Gastrocnemius medialis (tissue), 4 donors: ENCODE data around the gene PKHD1. TPM values are rescaled to one million over a fixed set of nuclear protein-coding genes. Genes with fewer than 3 reads are reported as not detected.

ENCODE experiments used
- ATAC-seq, 2 donors: fragments of 150-250 bp; one replicate each; pipeline ENCODE4 v1.9.1; 2016
- DNase-seq, 2 donors: peaks; one replicate each; pipeline ENCODE4 v3.0.0-alpha.2; 2019
- H3K27ac ChIP-seq, 4 donors: fragments of 200-600 bp; sonication (generic); 1 replicate in 1 of 4; 2 replicates in 3 of 4; pipeline ENCODE4 v1.5.1; 2016 to 2018; ENCODE audit warnings: mild to moderate bottlenecking in 2 of 4, moderate library complexity in 1 of 4
- H3K27me3 ChIP-seq, 3 donors: fragments of 200-600 bp; sonication (generic) in 2 of 3; 1 replicate in 1 of 3; 2 replicates in 2 of 3; pipeline versions ENCODE4 v1.5.1 to v1.6.0; 2016 to 2019; ENCODE audit warnings: mild to moderate bottlenecking in 1 of 3, moderate library complexity in 1 of 3
- H3K36me3 ChIP-seq, 2 donors: fragments of 200-600 bp; sonication (generic) in 1 of 2; one replicate each; pipeline ENCODE4 v1.5.1; 2017 to 2018
- H3K4me1 ChIP-seq, 2 donors: fragments of 200-600 bp; sonication (generic) in 1 of 2; one replicate each; pipeline ENCODE4 v1.5.1; 2016 to 2017; ENCODE audit warnings: mild to moderate bottlenecking in 2 of 2
- H3K4me3 ChIP-seq, 4 donors: fragments of 200-600 bp; sonication (generic) in 3 of 4; 1 replicate in 1 of 4; 2 replicates in 3 of 4; pipeline ENCODE4 v1.5.1; 2016 to 2019; ENCODE audit warnings: mild to moderate bottlenecking in 2 of 4
- H3K9me3 ChIP-seq, 3 donors: fragments of 200-600 bp; sonication (generic) in 2 of 3; 1 replicate in 1 of 3; 2 replicates in 2 of 3; pipeline ENCODE4 v1.5.1; 2016 to 2019
- CTCF ChIP-seq, 5 experiments: fragments of 450-650 bp in 3 of 5; fragments of 200-600 bp in 2 of 5; sonication (generic) in 2 of 5; IDR thresholded peaks in 4 of 5; conservative IDR thresholded peaks in 1 of 5; 1 replicate in 4 of 5; 2 replicates in 1 of 5; pipeline ENCODE4 v1.5.1; 2016 to 2019; ENCODE audit warnings: antibody characterized with exemption in 5 of 5, mild to moderate bottlenecking in 3 of 5, moderate library complexity in 3 of 5
- POLR2A ChIP-seq, 2 donors: fragments of 450-650 bp; IDR thresholded peaks; one replicate each; pipeline ENCODE4 v1.6.1; 2017; ENCODE audit warnings: antibody characterized with exemption in 2 of 2, mild to moderate bottlenecking in 2 of 2, moderate library complexity in 2 of 2
- in situ Hi-C, 4 donors: fragments of 200-750 bp; cut with MboI; loops; one replicate each; pipeline versions ENCODE4 v1.15.0 to v1.8.0; 2017; ENCODE audit warnings: low sequenced_read_pairs in 4 of 4
- intact Hi-C: fragments of 100-400 bp; cut with DNase I; formaldehyde crosslinking; loops from one replicate; pipeline ENCODE4 v1.15.1; 2023; ENCODE audit warnings: low total_unique reads
- total RNA-seq, 4 donors: library from RNA; depleted of rRNA; stranded (reverse); fragments of >200 nt; gene quantifications; one replicate each; pipeline versions ENCODE4 v1.1.0 to v1.2.3, GENCODE V29; 2016

PKHD1 gene
- total RNA-seq, 4 donors from 2014 or later: 0.02 to 0.05 (median 0.02) TPM; not detected in 1

- ATAC-seq (no peak), DNase-seq (no peak)
- H3K9me3 ChIP-seq: no peaks in the 10 kb centered on the region
- H3K36me3 ChIP-seq: no peaks in the 10 kb centered on the region
- H3K27me3 ChIP-seq: no peaks in the 10 kb centered on the region
- H3K4me1 ChIP-seq: no peaks in the 10 kb centered on the region
- in situ Hi-C loops (no loop called here), intact Hi-C loops (no loop called here)
- no peak for TF ChIP-seq POLR2A (IDR thresholded peaks at IDR 0.05)
- TF ChIP-seq CTCF (IDR thresholded peaks at IDR 0.05 in 4 of 5, conservative IDR thresholded peaks at IDR 0.05 in 1 of 5): no peak
- no peak overlapping the region for H3K27ac ChIP-seq
- no peak overlapping the region for H3K4me3 ChIP-seq
Measured at GRCh38 chr6:51717477-51717876, 369.9 kb downstream of the PKHD1 start.

- ATAC-seq: peak in 1 of 2 donors; percentile 81
- Histone ChIP-seq H3K36me3 (no peaks in the 10 kb centered on the region), H3K4me1 (peaks cover 0 to 4% of the 10 kb centered on the region in 2 donors), H3K9me3 (no peaks in the 10 kb centered on the region), H3K27me3 (no peaks in the 10 kb centered on the region), H3K27ac (no peak overlapping the region), H3K4me3 (no peak overlapping the region)
- intact Hi-C loops: no loop called here
- DNase-seq: no peak
- in situ Hi-C loops: no loop called here
- TF ChIP-seq POLR2A (IDR thresholded peaks at IDR 0.05) (no peak), CTCF (IDR thresholded peaks at IDR 0.05 in 4 of 5, conservative IDR thresholded peaks at IDR 0.05 in 1 of 5) (no peak)
Measured at GRCh38 chr6:51711876-51712275, 375.5 kb downstream of the PKHD1 start.

GRCh38 chr6:51706086-51706485 is 381.3 kb downstream of the PKHD1 start:
- Histone ChIP-seq H3K4me1 (no peaks in the 10 kb centered on the region), H3K27ac (no peak overlapping the region), H3K9me3 (no peaks in the 10 kb centered on the region), H3K27me3 (no peaks in the 10 kb centered on the region), H3K36me3 (no peaks in the 10 kb centered on the region), H3K4me3 (no peak overlapping the region)
- ATAC-seq (no peak), DNase-seq (no peak)
- TF ChIP-seq CTCF (IDR thresholded peaks at IDR 0.05 in 4 of 5, conservative IDR thresholded peaks at IDR 0.05 in 1 of 5) (no peak), POLR2A (IDR thresholded peaks at IDR 0.05) (no peak)
- intact Hi-C loops (no loop called here), in situ Hi-C loops (no loop called here)

GRCh38 chr6:51704932-51705540 is 382.4 kb downstream of the PKHD1 start:
- Histone ChIP-seq H3K36me3 (no peaks in the 10 kb centered on the region), H3K4me3 (no peak overlapping the region), H3K9me3 (no peaks in the 10 kb centered on the region), H3K27ac (no peak overlapping the region), H3K27me3 (no peaks in the 10 kb centered on the region), H3K4me1 (no peaks in the 10 kb centered on the region)
- TF ChIP-seq POLR2A (IDR thresholded peaks at IDR 0.05): no peak
- TF ChIP-seq CTCF (IDR thresholded peaks at IDR 0.05 in 4 of 5, conservative IDR thresholded peaks at IDR 0.05 in 1 of 5): no peak
- no peak for DNase-seq
- intact Hi-C loops: no loop called here
- in situ Hi-C loops: no loop called here
- no peak for ATAC-seq

- intact Hi-C loops (no loop called here), in situ Hi-C loops (no loop called here)
- no peaks in the 10 kb centered on the region for H3K36me3 ChIP-seq
- no peak for TF ChIP-seq CTCF (IDR thresholded peaks at IDR 0.05 in 4 of 5, conservative IDR thresholded peaks at IDR 0.05 in 1 of 5)
- no peak overlapping the region for H3K4me3 ChIP-seq
- H3K9me3 ChIP-seq: no peaks in the 10 kb centered on the region
- no peaks in the 10 kb centered on the region for H3K4me1 ChIP-seq
- DNase-seq (no peak), ATAC-seq (no peak)
- H3K27me3 ChIP-seq: no peaks in the 10 kb centered on the region
- H3K27ac ChIP-seq: no peak overlapping the region
Measured at GRCh38 chr6:51702851-51703250, 384.6 kb downstream of the PKHD1 start.
